Measurements from ENCODE around the gene TMEM179.

DNA sequence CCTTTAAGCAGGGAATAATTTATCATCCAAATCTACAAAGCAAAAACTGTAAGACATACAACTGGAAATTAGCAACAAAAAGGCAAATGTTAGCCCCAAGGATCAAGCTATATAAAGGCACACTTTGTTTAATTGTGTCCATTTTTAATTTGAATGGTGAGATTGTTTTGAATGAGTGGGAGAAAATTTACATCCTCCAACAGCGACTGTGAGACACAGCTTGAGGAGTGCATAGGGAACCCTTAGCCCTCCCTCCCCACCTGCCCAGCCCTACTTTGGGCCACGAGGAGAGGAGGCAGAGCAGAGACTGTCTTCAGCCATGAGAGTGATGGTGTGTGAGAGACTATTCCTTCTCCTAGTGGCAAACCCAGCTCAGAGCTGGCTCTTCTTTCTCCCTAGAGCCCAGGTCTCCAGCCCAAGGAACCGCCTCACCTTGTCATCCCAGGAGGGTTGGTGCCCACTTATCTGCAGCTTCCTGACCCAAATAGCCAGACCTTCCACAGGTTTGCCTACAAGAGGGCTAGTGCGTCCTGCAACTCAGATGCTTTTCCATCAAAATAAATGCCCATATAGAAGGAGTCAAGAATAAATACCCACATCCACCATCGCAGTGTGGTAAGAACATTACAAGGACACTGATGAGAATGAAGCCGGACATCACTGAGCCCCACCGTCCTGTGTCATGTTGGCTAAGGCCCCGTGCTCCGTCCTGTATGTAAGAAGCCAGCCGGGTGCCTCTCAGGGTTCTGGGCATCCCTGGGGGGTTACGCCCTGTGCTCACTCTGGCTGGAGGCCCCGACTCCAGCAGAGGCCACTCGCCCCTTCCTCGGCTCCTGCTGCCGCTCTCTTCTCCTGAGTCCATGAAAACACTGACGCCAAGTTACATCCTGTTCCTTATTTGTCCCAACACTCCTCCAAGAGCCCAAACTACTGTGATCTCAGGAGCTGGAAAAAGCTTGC, 61.4 kb downstream of the TMEM179 start:
- TF ChIP-seq, protein P1, sequence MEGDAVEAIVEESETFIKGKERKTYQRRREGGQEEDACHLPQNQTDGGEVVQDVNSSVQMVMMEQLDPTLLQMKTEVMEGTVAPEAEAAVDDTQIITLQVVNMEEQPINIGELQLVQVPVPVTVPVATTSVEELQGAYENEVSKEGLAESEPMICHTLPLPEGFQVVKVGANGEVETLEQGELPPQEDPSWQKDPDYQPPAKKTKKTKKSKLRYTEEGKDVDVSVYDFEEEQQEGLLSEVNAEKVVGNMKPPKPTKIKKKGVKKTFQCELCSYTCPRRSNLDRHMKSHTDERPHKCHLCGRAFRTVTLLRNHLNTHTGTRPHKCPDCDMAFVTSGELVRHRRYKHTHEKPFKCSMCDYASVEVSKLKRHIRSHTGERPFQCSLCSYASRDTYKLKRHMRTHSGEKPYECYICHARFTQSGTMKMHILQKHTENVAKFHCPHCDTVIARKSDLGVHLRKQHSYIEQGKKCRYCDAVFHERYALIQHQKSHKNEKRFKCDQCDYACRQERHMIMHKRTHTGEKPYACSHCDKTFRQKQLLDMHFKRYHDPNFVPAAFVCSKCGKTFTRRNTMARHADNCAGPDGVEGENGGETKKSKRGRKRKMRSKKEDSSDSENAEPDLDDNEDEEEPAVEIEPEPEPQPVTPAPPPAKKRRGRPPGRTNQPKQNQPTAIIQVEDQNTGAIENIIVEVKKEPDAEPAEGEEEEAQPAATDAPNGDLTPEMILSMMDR (IDR thresholded peaks at IDR 0.05; ENCODE audit: control extremely low read depth in 1 of 3, insufficient read depth in 1 of 3, low read depth in 1 of 3, low read length in 3 of 3), result no peak
- TF ChIP-seq CEBPB (IDR thresholded peaks at IDR 0.05; ENCODE audit: low read depth, low read length), result no peak
- no peak for TF ChIP-seq SIRT6 (IDR thresholded peaks at IDR 0.05; ENCODE audit: low read length)
- TF ChIP-seq, protein P2, sequence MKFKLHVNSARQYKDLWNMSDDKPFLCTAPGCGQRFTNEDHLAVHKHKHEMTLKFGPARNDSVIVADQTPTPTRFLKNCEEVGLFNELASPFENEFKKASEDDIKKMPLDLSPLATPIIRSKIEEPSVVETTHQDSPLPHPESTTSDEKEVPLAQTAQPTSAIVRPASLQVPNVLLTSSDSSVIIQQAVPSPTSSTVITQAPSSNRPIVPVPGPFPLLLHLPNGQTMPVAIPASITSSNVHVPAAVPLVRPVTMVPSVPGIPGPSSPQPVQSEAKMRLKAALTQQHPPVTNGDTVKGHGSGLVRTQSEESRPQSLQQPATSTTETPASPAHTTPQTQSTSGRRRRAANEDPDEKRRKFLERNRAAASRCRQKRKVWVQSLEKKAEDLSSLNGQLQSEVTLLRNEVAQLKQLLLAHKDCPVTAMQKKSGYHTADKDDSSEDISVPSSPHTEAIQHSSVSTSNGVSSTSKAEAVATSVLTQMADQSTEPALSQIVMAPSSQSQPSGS (IDR thresholded peaks at IDR 0.05; ENCODE audit: low read length), result no peak
- no peak for TF ChIP-seq POLR2AphosphoS5 (IDR thresholded peaks at IDR 0.05; ENCODE audit: low read depth, low read length)
- no peak for TF ChIP-seq SP1 (IDR thresholded peaks at IDR 0.05; ENCODE audit: low read depth, low read length)

Data from H1 (cell line).